BE2C (cell line): Measurements from ENCODE around the gene BPIFB2.
"Not testable (repeated sequence)": the region's sequence is repeated elsewhere in the genome, so short reads cannot be mapped to it uniquely, and the experiment has no call there.

ENCODE experiments used
- DNase-seq: peaks from one replicate; pipeline ENCODE4 v3.0.0-alpha.2; 2020
- H3K27me3 ChIP-seq: fragments of 250-450 bp; sonication (Bioruptor Pico); 2 replicates; pipeline ENCODE4 v1.5.1; 2020; ENCODE audit warnings: mild to moderate bottlenecking
- H3K36me3 ChIP-seq: fragments of 250-450 bp; sonication (Bioruptor Pico); 2 replicates; pipeline ENCODE4 v1.5.1; 2020; ENCODE audit warnings: mild to moderate bottlenecking
- H3K4me1 ChIP-seq: fragments of 250-450 bp; sonication (Bioruptor Pico); 2 replicates; pipeline ENCODE4 v1.5.1; 2020
- H3K4me3 ChIP-seq: 2 replicates; pipeline ENCODE4 v1.5.1; 2011; ENCODE audit warnings: low read depth, low read length
- H3K9me3 ChIP-seq: fragments of 250-450 bp; sonication (Bioruptor Pico); 2 replicates; pipeline ENCODE4 v1.5.1; 2020
- CTCF ChIP-seq: IDR thresholded peaks from 2 replicates; pipeline ENCODE4 v1.5.1; 2012; ENCODE audit warnings: mild to moderate bottlenecking, low read depth, low read length

The BPIFB2 gene

GRCh38 chr20:32970115-32970972 lies 37.2 kb upstream of the BPIFB2 start:
- no peaks in the 10 kb centered on the region for H3K27me3 ChIP-seq

GRCh38 chr20:32970973-32971300 lies 36.6 kb upstream of the BPIFB2 start:
- H3K9me3 ChIP-seq: no peaks in the 10 kb centered on the region
- H3K4me1 ChIP-seq: peaks cover 6% of the 10 kb centered on the region; the same call in 1 of the 2 replicates
- DNase-seq: no peak
- no peak for TF ChIP-seq CTCF
- no peaks in the 10 kb centered on the region for H3K36me3 ChIP-seq
- no peak overlapping the region for H3K4me3 ChIP-seq
- H3K27me3 ChIP-seq: no peaks in the 10 kb centered on the region

More at GRCh38 chr20:32970115-32970972, 37.2 kb upstream of the BPIFB2 start:
- H3K36me3 ChIP-seq: no peaks in the 10 kb centered on the region
- TF ChIP-seq CTCF: no peak
- no peak overlapping the region for H3K4me3 ChIP-seq
- H3K9me3 ChIP-seq: no peaks in the 10 kb centered on the region
- peaks cover 5% of the 10 kb centered on the region; the same call in 1 of the 2 replicates for H3K4me1 ChIP-seq
- DNase-seq: no peak

- Histone ChIP-seq H3K9me3 (no peaks in the 10 kb centered on the region), H3K36me3 (no peaks in the 10 kb centered on the region), H3K4me3 (no peak overlapping the region), H3K4me1 (peaks cover 12% of the 10 kb centered on the region), H3K27me3 (no peaks in the 10 kb centered on the region)
- TF ChIP-seq CTCF: no peak
- DNase-seq: no peak
These were observed 35.8 kb upstream of the BPIFB2 start for GRCh38 chr20:32971703-32972161.

- no peak for DNase-seq
- Histone ChIP-seq H3K4me1 (peaks cover 17% of the 10 kb centered on the region), H3K9me3 (no peaks in the 10 kb centered on the region), H3K36me3 (no peaks in the 10 kb centered on the region), H3K4me3 (no peak overlapping the region), H3K27me3 (no peaks in the 10 kb centered on the region)
- no peak for TF ChIP-seq CTCF
These were observed 35.1 kb upstream of the BPIFB2 start for GRCh38 chr20:32972181-32973076.

- H3K36me3 ChIP-seq: no peaks in the 10 kb centered on the region
- no peaks in the 10 kb centered on the region for H3K9me3 ChIP-seq
- DNase-seq: no peak
- TF ChIP-seq CTCF: no peak
- H3K4me1 ChIP-seq: peaks cover 17% of the 10 kb centered on the region
- no peaks in the 10 kb centered on the region for H3K27me3 ChIP-seq
- no peak overlapping the region for H3K4me3 ChIP-seq
These were observed 34.3 kb upstream of the BPIFB2 start for GRCh38 chr20:32973077-32973717.

GRCh38 chr20:32974204-32975064 lies 33.1 kb upstream of the BPIFB2 start:
- DNase-seq, H3K4me3 ChIP-seq, H3K27me3 ChIP-seq, H3K9me3 ChIP-seq, H3K36me3 ChIP-seq: not testable (repeated sequence)
- H3K4me1 ChIP-seq: peaks cover 17% of the 10 kb centered on the region

GRCh38 chr20:32975121-32975520 lies 32.4 kb upstream of the BPIFB2 start:
- H3K4me1 ChIP-seq: peaks cover 17% of the 10 kb centered on the region
- H3K27me3 ChIP-seq, H3K36me3 ChIP-seq: not testable (repeated sequence)

More at GRCh38 chr20:32975121-32975520, 32.4 kb upstream of the BPIFB2 start:
- H3K4me3 ChIP-seq, H3K9me3 ChIP-seq, DNase-seq: not testable (repeated sequence)
